Kidney (tissue), 14 donors: Measurements from ENCODE around the gene CCDC184. TPM values are rescaled to one million over a fixed set of nuclear protein-coding genes. Genes with fewer than 3 reads are reported as not detected.

Experiments used
- DNase-seq, 5 donors: peaks; one replicate each; pipeline ENCODE4 v3.0.0-alpha.2; 2013 to 2020
- FAIRE-seq: peaks from 2 replicates; lab custom pipeline; 2012; peaks lifted over from hg19 to GRCh38; lab: Jason Lieb, UNC
- H3K27ac ChIP-seq, 2 donors: one replicate each; pipeline ENCODE4 v1.7.0; 2013; ENCODE audit warnings: low read depth in 2 of 2, low read length in 2 of 2, inconsistent platforms in 1 of 2
- H3K27me3 ChIP-seq: one replicate; pipeline ENCODE4 v1.7.1; 2013; ENCODE audit warnings: low read length, inconsistent platforms; ENCODE audit not compliant: control insufficient read depth, insufficient read depth
- H3K36me3 ChIP-seq, 3 donors: one replicate each; pipeline versions ENCODE4 v1.7.0 to v1.7.1; 2013; ENCODE audit warnings: low read length in 3 of 3, control low read depth in 1 of 3, inconsistent platforms in 1 of 3; ENCODE audit not compliant: insufficient read depth in 3 of 3, control insufficient read depth in 2 of 3
- H3K4me1 ChIP-seq, 3 donors: one replicate each; pipeline versions ENCODE4 v1.7.0 to v1.7.1; 2013; ENCODE audit warnings: low read length in 3 of 3, inconsistent platforms in 1 of 3, low read depth in 1 of 3; ENCODE audit not compliant: control insufficient read depth in 2 of 3, insufficient read depth in 2 of 3
- H3K4me3 ChIP-seq, 3 donors: one replicate each; pipeline versions ENCODE4 v1.7.0 to v1.8.1; 2013; ENCODE audit warnings: low read length in 3 of 3, control low read depth in 1 of 3, inconsistent platforms in 1 of 3
- H3K9ac ChIP-seq, 3 donors: one replicate each; pipeline versions ENCODE4 v1.7.0 to v1.7.1; 2013; ENCODE audit warnings: low read length in 3 of 3, control low read depth in 1 of 3, inconsistent platforms in 1 of 3
- H3K9me3 ChIP-seq, 3 donors: one replicate each; pipeline versions ENCODE4 v1.7.0 to v1.7.1; 2013; ENCODE audit warnings: low read length in 3 of 3, control low read depth in 1 of 3, inconsistent platforms in 1 of 3; ENCODE audit not compliant: control insufficient read depth in 2 of 3, insufficient read depth in 1 of 3
- CTCF ChIP-seq: IDR thresholded peaks from 3 replicates; pipeline ENCODE4 v1.5.1; 2012; ENCODE audit warnings: mild to moderate bottlenecking, moderate library complexity, borderline replicate concordance; ENCODE audit not compliant: insufficient read depth; ENCODE audit errors: extremely low read depth
- intact Hi-C: fragments of 100-400 bp; cut with DNase I; formaldehyde crosslinking; loops from one replicate; pipeline ENCODE4 v1.11.1; 2022
- polyA plus RNA-seq: library from polyadenylated mRNA; stranded (reverse); fragments of 350-450 nt; fragmentation: Illumina TruSeq; extraction: RNeasy Lipid Tissue Mini Kit (QIAGEN cat#74804); gene quantifications from one replicate; pipeline ENCODE4 v1.2.3, GENCODE V29; 2014; ENCODE audit warnings: low read depth, low replicate concordance; ENCODE audit not compliant: insufficient read depth
- total RNA-seq: library from RNA; stranded (reverse); fragmentation: NEBNext Ultra II Directional; extraction: Animal tissue kit (Norgen Biotek cat#: 25700); gene quantifications from one replicate; pipeline ENCODE4 v1.2.1, GENCODE V29; 2021
- donor health status: control.
- donor health status: control.
- donor health status: control.
- donor health status: control.
- donor health status: control.
- donor health status: DM: yes; HTN: yes; CAD: no.
- donor health status: Normal renal cell carcinoma (clear cell type).

Gene CCDC184
- total and polyA plus RNA-seq, 2 donors from 2014 or later: 1.7 to 2.0 TPM

GRCh38 chr12:48160046-48160445, 23.4 kb upstream of the CCDC184 start:
- Histone ChIP-seq H3K4me3 (no peak overlapping the region), H3K27me3 (no peaks in the 10 kb centered on the region), H3K4me1 (peaks cover 0 to 2% (median 0%) of the 10 kb centered on the region in 3 donors), H3K36me3 (no peaks in the 10 kb centered on the region), H3K27ac (no peak overlapping the region), H3K9me3 (no peaks in the 10 kb centered on the region), H3K9ac (no peak overlapping the region)
- intact Hi-C loops: no loop called here
- DNase-seq (no peak), FAIRE-seq (no peak)
- no peak for TF ChIP-seq CTCF

DNA sequence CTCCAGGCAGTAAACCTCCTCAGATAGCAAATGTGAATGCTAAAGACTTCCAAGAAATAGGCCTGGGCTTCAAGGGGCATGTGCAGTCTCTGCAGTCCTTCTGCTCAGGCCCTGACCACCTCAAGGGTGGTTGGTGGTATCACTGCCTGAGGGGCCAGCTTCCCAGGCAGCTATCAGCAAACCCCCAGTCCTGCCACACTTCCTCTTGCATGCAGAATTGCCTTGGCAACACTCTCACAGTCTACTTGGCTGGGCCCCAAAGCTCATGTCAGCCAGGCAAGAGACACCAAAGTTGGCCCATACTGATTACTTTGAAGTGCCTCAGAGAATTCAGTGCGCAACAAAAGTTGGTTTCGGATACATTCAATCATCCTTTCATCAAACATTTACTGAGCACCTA, 22.6 kb upstream of the CCDC184 start:
- Histone ChIP-seq H3K27ac (no peak overlapping the region), H3K9ac (no peak overlapping the region), H3K4me3 (no peak overlapping the region), H3K36me3 (no peaks in the 10 kb centered on the region), H3K4me1 (peaks cover 0 to 2% (median 0%) of the 10 kb centered on the region in 3 donors), H3K9me3 (no peaks in the 10 kb centered on the region), H3K27me3 (no peaks in the 10 kb centered on the region)
- FAIRE-seq (no peak), DNase-seq (no peak)
- no peak for TF ChIP-seq CTCF
- intact Hi-C loops: no loop called here

GRCh38 chr12:48163150-48163747, 20.2 kb upstream of the CCDC184 start:
- no peak overlapping the region for H3K9ac ChIP-seq
- no peaks in the 10 kb centered on the region for H3K9me3 ChIP-seq
- no peak for DNase-seq
- FAIRE-seq: no peak
- H3K4me1 ChIP-seq: no peaks in the 10 kb centered on the region
- no peaks in the 10 kb centered on the region for H3K36me3 ChIP-seq
- no peak for TF ChIP-seq CTCF
- intact Hi-C loops: no loop called here
- no peak overlapping the region for H3K27ac ChIP-seq
- H3K27me3 ChIP-seq: no peaks in the 10 kb centered on the region
- H3K4me3 ChIP-seq: no peak overlapping the region

DNA sequence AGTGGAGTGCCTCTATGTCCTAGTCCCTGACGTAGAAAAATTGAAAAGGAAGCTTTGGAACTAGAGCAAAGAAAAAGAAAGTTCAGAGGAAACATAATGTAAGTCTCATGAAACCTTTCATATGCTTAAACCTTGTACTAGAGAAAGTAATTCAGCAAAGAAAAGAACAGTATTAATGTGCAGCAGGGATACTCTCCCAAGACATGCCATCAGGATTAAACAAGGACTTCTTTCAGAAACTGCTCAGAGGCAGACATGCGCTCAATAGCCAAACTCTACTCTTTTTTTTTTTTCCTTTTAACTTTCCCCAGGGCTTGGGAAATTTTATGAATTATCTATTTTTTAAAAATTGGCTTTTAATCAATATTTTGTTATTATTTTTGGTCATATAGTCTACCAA, 19.0 kb upstream of the CCDC184 start:
- no peak overlapping the region for H3K4me3 ChIP-seq
- H3K36me3 ChIP-seq: no peaks in the 10 kb centered on the region
- intact Hi-C loops: no loop called here

More for the DNA sequence above, 19.0 kb upstream of the CCDC184 start:
- no peak for TF ChIP-seq CTCF
- DNase-seq (no peak), FAIRE-seq (no peak)
- no peak overlapping the region for H3K9ac ChIP-seq
- no peak overlapping the region for H3K27ac ChIP-seq
- no peaks in the 10 kb centered on the region for H3K9me3 ChIP-seq
- H3K27me3 ChIP-seq: no peaks in the 10 kb centered on the region
- H3K4me1 ChIP-seq: no peaks in the 10 kb centered on the region
